ENCODE measurements around the gene CDKN2B-AS1.

CDKN2B-AS1 gene

GRCh38 chr9:22117511-22118384 is 123.2 kb downstream of the CDKN2B-AS1 start (continued):
- no peak for TF ChIP-seq KLF16 (tag by site-specific recombination; IDR thresholded peaks at IDR 0.05)
- TF ChIP-seq HOXC10 (CRISPR knock-in tag; IDR thresholded peaks at IDR 0.05): no peak
- TF ChIP-seq KLF1 (tag by site-specific recombination; IDR thresholded peaks at IDR 0.05): peak; percentile 44; the same call in 1 of the 2 replicates
- no peak for TF ChIP-seq ZNF658 (tag by site-specific recombination; IDR thresholded peaks at IDR 0.05)
- no peak; the same call in 1 of the 2 replicates for TF ChIP-seq ZNF600 (tag by site-specific recombination; IDR thresholded peaks at IDR 0.05)
- TF ChIP-seq ZNF221 (tag by site-specific recombination; IDR thresholded peaks at IDR 0.05; ENCODE audit: borderline replicate concordance): no peak
- peak; percentile 81 for TF ChIP-seq PRDM10 (tag by site-specific recombination; IDR thresholded peaks at IDR 0.05)
- no peak for TF ChIP-seq ZBTB48 (tag by site-specific recombination; IDR thresholded peaks at IDR 0.05)
- TF ChIP-seq ZNF350 (tag by site-specific recombination; IDR thresholded peaks at IDR 0.05): no peak
- TF ChIP-seq REST (tag by site-specific recombination; IDR thresholded peaks at IDR 0.05): no peak
- TF ChIP-seq MYNN (tag by site-specific recombination; IDR thresholded peaks at IDR 0.05; ENCODE audit: borderline replicate concordance): peak; percentile 84
- no peak for TF ChIP-seq ZNF366 (tag by site-specific recombination; conservative IDR thresholded peaks at IDR 0.05)
- TF ChIP-seq ZNF121 (tag by site-specific recombination; IDR thresholded peaks at IDR 0.05): no peak
- no peak for TF ChIP-seq ZNF155 (tag by site-specific recombination; IDR thresholded peaks at IDR 0.05)
- no peak for TF ChIP-seq ZNF133 (tag by site-specific recombination; IDR thresholded peaks at IDR 0.05)
- no peak for TF ChIP-seq TSHZ1 (tag by site-specific recombination; IDR thresholded peaks at IDR 0.05; ENCODE audit: borderline replicate concordance)
- TF ChIP-seq MZF1 (tag by site-specific recombination; IDR thresholded peaks at IDR 0.05; ENCODE audit: borderline replicate concordance): no peak
- TF ChIP-seq ZNF776 (tag by site-specific recombination; IDR thresholded peaks at IDR 0.05; ENCODE audit: borderline replicate concordance): no peak
- no peak for TF ChIP-seq ZNF274 (IDR thresholded peaks at IDR 0.05; ENCODE audit: low read length)
- TF ChIP-seq ZNF274 (tag by site-specific recombination; IDR thresholded peaks at IDR 0.05; ENCODE audit: borderline replicate concordance): no peak
- peak; percentile 74; the same call in 1 of the 2 replicates for TF ChIP-seq ZNF596 (tag by site-specific recombination; IDR thresholded peaks at IDR 0.05)
- TF ChIP-seq ZNF629 (tag by site-specific recombination; IDR thresholded peaks at IDR 0.05): no peak
- TF ChIP-seq ZFP41 (tag by site-specific recombination; IDR thresholded peaks at IDR 0.05; ENCODE audit: borderline replicate concordance): no peak
- TF ChIP-seq BCL11A (tag by site-specific recombination; IDR thresholded peaks at IDR 0.05; ENCODE audit: low read depth): no peak
- TF ChIP-seq ZNF2 (tag by site-specific recombination; IDR thresholded peaks at IDR 0.05): no peak
- TF ChIP-seq ZNF148 (tag by site-specific recombination; IDR thresholded peaks at IDR 0.05; ENCODE audit: borderline replicate concordance): no peak
- TF ChIP-seq ZNF404 (tag by site-specific recombination; IDR thresholded peaks at IDR 0.05): no peak
